HFFc6 (cell line): ENCODE results near the gene ABHD12. TPM values are rescaled to one million over a fixed set of nuclear protein-coding genes. Genes with fewer than 3 reads are reported as not detected.

Experiments used
- DNase-seq: peaks from one replicate; pipeline ENCODE4 v3.0.0-alpha.2; 2018
- H3K27ac Mint-ChIP-seq: 2 replicates; pipeline ENCODE4 v1.8.0; 2020; ENCODE audit warnings: mild to moderate bottlenecking, mixed read lengths
- H3K27me3 Mint-ChIP-seq: 2 replicates; pipeline ENCODE4 v1.8.0; 2021; ENCODE audit warnings: mild to moderate bottlenecking, moderate library complexity, mixed read lengths; ENCODE audit not compliant: insufficient read depth
- H3K36me3 Mint-ChIP-seq: 2 replicates; pipeline ENCODE4 v1.8.0; 2021; ENCODE audit warnings: low read depth, mixed read lengths
- H3K4me1 Mint-ChIP-seq: 2 replicates; pipeline ENCODE4 v1.8.0; 2020; ENCODE audit warnings: low read depth, mixed read lengths
- H3K4me3 Mint-ChIP-seq: 2 replicates; pipeline ENCODE4 v1.8.0; 2020; ENCODE audit warnings: mild to moderate bottlenecking, moderate library complexity, mixed read lengths
- H3K9me3 Mint-ChIP-seq: 2 replicates; pipeline ENCODE4 v1.8.0; 2020; ENCODE audit warnings: mild to moderate bottlenecking, mixed read lengths
- CTCF ChIP-seq: fragments of 200-600 bp; sonication (generic); IDR thresholded peaks from 2 replicates; pipeline ENCODE4 v1.5.0; 2021; ENCODE audit warnings: antibody characterized with exemption, mild to moderate bottlenecking
- total RNA-seq, 6 experiments: library from RNA; stranded (reverse); fragmentation: NEBNext Ultra II Directional; extraction: Animal tissue kit (Norgen Biotek cat#: 25700); gene quantifications; 2 replicates in 1 of 6; 3 replicates in 5 of 6; pipeline ENCODE4 v1.2.3, GENCODE V29; 2021

The ABHD12 gene
- total RNA-seq, 6 experiments from 2014 or later: 87.0 to 103 (median 98.9) TPM

GRCh38 chr20:25281541-25281991, 109.1 kb downstream of the ABHD12 start:
- Mint-ChIP-seq H3K27me3 (peaks cover 5% of the 10 kb centered on the region), H3K9me3 (no peaks in the 10 kb centered on the region), H3K4me1 (no peaks in the 10 kb centered on the region), H3K4me3 (no peak overlapping the region), H3K27ac (no peak overlapping the region), H3K36me3 (peaks cover 19% of the 10 kb centered on the region)
- no peak for TF ChIP-seq CTCF
- DNase-seq: no peak

DNA sequence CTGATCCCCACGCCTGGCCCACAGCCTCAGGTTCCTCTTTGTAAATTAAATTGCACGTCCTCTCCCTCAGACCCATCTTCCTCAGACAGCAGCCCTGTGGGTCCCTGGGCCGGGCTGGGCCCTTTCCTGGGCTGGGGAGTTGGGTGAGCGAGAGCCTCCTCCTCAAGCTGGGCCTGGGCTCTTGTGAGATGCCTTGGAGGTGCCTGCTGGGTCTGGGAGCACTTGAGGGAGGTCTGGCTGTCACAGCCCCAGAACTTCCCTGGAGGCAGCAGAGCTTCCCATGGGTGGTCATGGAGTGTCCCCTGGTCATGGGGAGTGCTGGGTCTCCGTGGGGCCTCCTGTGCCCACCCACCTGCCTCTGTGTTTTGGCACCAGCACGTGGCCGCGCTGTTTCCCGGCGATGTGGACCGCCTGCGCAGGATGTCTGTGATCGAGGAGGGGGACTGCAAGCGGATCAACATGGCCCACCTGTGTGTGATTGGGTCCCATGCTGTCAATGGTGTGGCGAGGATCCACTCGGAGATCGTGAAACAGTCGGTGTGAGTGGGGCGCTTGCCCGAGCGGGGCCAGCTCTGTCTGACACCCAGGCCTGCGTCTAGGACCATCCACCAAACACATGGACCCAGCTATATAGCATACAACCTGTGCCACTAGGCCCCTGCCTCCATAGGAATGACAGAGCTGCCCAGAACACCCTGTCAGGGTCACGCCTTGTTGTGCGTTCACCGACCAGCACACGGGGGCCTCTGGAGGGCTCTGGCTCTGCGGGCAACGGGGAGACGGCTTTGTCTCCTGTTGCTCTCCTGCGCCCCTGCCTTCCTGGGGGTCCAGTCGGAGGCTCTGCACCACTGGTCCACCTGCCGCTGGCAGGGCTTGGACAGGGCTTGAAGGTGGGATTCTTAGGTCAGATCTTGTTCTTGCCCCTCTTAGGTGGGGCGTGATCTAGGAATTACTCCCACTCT, 109.8 kb downstream of the ABHD12 start:
- DNase-seq: no peak

GRCh38 chr20:25280051-25280573, 110.5 kb downstream of the ABHD12 start:
- Mint-ChIP-seq H3K9me3 (no peaks in the 10 kb centered on the region), H3K27me3 (peaks cover 5% of the 10 kb centered on the region), H3K27ac (no peak overlapping the region), H3K36me3 (peaks cover 7% of the 10 kb centered on the region), H3K4me3 (no peak overlapping the region), H3K4me1 (no peaks in the 10 kb centered on the region)
- no peak for DNase-seq
- TF ChIP-seq CTCF: no peak

More for the DNA sequence above, 109.8 kb downstream of the ABHD12 start:
- Mint-ChIP-seq H3K9me3 (no peaks in the 10 kb centered on the region), H3K4me1 (no peaks in the 10 kb centered on the region), H3K27ac (no peak overlapping the region), H3K36me3 (peaks cover 15% of the 10 kb centered on the region), H3K4me3 (no peak overlapping the region), H3K27me3 (peaks cover 5% of the 10 kb centered on the region)
- TF ChIP-seq CTCF: no peak

GRCh38 chr20:25279403-25279802, 111.2 kb downstream of the ABHD12 start:
- H3K4me1 Mint-ChIP-seq: no peaks in the 10 kb centered on the region
- no peaks in the 10 kb centered on the region for H3K9me3 Mint-ChIP-seq
- H3K27ac Mint-ChIP-seq: no peak overlapping the region

More at GRCh38 chr20:25279403-25279802, 111.2 kb downstream of the ABHD12 start:
- no peak for TF ChIP-seq CTCF
- no peak for DNase-seq
- Mint-ChIP-seq H3K36me3 (peaks cover 6% of the 10 kb centered on the region; the same call in 1 of the 2 replicates), H3K27me3 (peaks cover 5% of the 10 kb centered on the region), H3K4me3 (no peak overlapping the region)
